PC-9 (cell line): ENCODE measurements around the gene ADIPOQ. TPM values are rescaled to one million over a fixed set of nuclear protein-coding genes. Genes with fewer than 3 reads are reported as not detected.
"Not testable (repeated sequence)": the region's sequence is repeated elsewhere in the genome, so short reads cannot be mapped to it uniquely, and the experiment has no call there.

Source experiments
- BruUV-seq: library from RNA; stranded (reverse); fragments of 400-500 nt; replicated peaks from 2 replicates; lab custom pipeline; 2021; lab: Mats Ljungman, UMichigan
- CTCF ChIA-PET: fragments of 300-600 bp; sonication (Branson Sonifier 250); formaldehyde crosslinking; loops from one replicate; lab custom pipeline; 2022; ENCODE audit warnings: antibody characterized with exemption; lab: Charles Lee
- POLR2A ChIA-PET: fragments of 300-600 bp; sonication (Branson Sonifier 250); formaldehyde crosslinking; loops from one replicate; lab custom pipeline; 2022; ENCODE audit warnings: antibody characterized with exemption; ENCODE audit not compliant: unreplicated experiment; lab: Charles Lee
- DNase-seq, 2 experiments: peaks; one replicate each; pipeline versions ENCODE4 v3.0.0 to v3.0.0-alpha.2; 2015 to 2022; ENCODE audit warnings: mixed read lengths in 1 of 2
- H2AFZ ChIP-seq: fragments of 200-600 bp; sonication (generic); 2 replicates; pipeline ENCODE4 v1.8.1; 2017; ENCODE audit warnings: antibody characterized with exemption
- H3F3A ChIP-seq: fragments of 200-600 bp; sonication (generic); 2 replicates; pipeline ENCODE4 v1.8.1; 2017; ENCODE audit warnings: antibody characterized with exemption, mild to moderate bottlenecking, low read depth; ENCODE audit not compliant: insufficient read depth
- H3K27ac ChIP-seq: fragments of 200-600 bp; sonication (generic); 2 replicates; pipeline ENCODE4 v1.6.1; 2016; ENCODE audit warnings: mixed run types
- H3K27me3 ChIP-seq: fragments of 200-600 bp; sonication (generic); 2 replicates; pipeline ENCODE4 v1.6.1; 2016; ENCODE audit warnings: low read depth, mixed run types; ENCODE audit not compliant: insufficient read depth
- H3K36me3 ChIP-seq: fragments of 200-600 bp; sonication (generic); 2 replicates; pipeline ENCODE4 v1.6.1; 2016; ENCODE audit warnings: low read depth, mixed run types
- H3K4me1 ChIP-seq: fragments of 200-600 bp; sonication (generic); replicated peaks from 2 replicates; pipeline ENCODE4 v1.6.1; 2016; ENCODE audit warnings: mixed run types; ENCODE audit not compliant: insufficient read depth
- H3K4me2 ChIP-seq: fragments of 200-600 bp; sonication (generic); 2 replicates; pipeline ENCODE4 v1.6.1; 2017; ENCODE audit warnings: mixed run types
- H3K4me3 ChIP-seq: fragments of 200-600 bp; sonication (generic); 2 replicates; pipeline ENCODE4 v1.6.1; 2016; ENCODE audit warnings: mixed run types
- H3K79me2 ChIP-seq: fragments of 200-600 bp; sonication (generic); 2 replicates; pipeline ENCODE4 v1.6.1; 2017; ENCODE audit warnings: low read depth, mixed run types
- H3K9me2 ChIP-seq: fragments of 200-600 bp; sonication (generic); 2 replicates; pipeline ENCODE4 v1.8.1; 2017; ENCODE audit warnings: mild to moderate bottlenecking; ENCODE audit not compliant: insufficient read depth
- H3K9me3 ChIP-seq: fragments of 200-600 bp; sonication (generic); 2 replicates; pipeline ENCODE4 v1.8.1; 2016; ENCODE audit warnings: low read depth; ENCODE audit not compliant: insufficient read depth
- H4K20me1 ChIP-seq: fragments of 200-600 bp; sonication (generic); 2 replicates; pipeline ENCODE4 v1.8.1; 2017; ENCODE audit not compliant: insufficient read depth
- CTCF ChIP-seq: fragments of 200-600 bp; sonication (generic); conservative IDR thresholded peaks from 2 replicates; pipeline ENCODE4 v1.6.1; 2017; ENCODE audit warnings: mixed run types, antibody characterized with exemption, mild to moderate bottlenecking, moderate library complexity
- EZH2 ChIP-seq: fragments of 200-600 bp; sonication (generic); IDR thresholded peaks from 2 replicates; pipeline ENCODE4 v1.8.0; 2017; ENCODE audit warnings: antibody characterized with exemption, low read depth
- intact Hi-C: fragments of 100-400 bp; cut with micrococcal nuclease; formaldehyde crosslinking; loops from one replicate; pipeline ENCODE4 v1.10.0; 2022; ENCODE audit not compliant: unreplicated experiment
- total RNA-seq: library from RNA; stranded (reverse); gene quantifications from 2 replicates; pipeline ENCODE4 v1.2.3, GENCODE V29; 2021

The ADIPOQ gene
- total RNA-seq, 1 experiment from 2014 or later = not detected

DNA sequence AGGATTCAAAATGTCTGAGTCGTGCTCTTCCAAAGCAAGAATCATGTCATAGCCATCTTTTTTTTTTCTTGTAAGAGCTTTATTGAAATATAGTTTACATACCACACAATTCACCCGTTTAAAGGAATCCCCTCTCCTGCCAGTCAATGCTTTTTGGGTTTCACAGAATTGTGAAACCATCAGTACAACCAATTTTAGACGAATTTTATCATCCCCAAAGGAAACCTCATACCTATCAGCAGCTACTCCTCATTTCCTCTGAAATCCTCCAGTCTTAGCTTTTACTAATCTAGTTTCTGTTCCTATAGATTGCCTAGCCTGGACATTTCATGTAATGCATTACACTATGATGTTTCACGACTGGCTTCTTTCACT, 39.6 kb downstream of the ADIPOQ start:
- DNase-seq = no peak
- no peaks in the 10 kb centered on the region for H3K9me2 ChIP-seq
- H4K20me1 ChIP-seq = no peaks in the 10 kb centered on the region
- peak overlapping the region; percentile 9; the same call in 1 of the 2 replicates for H2AFZ ChIP-seq
- no peaks in the 10 kb centered on the region for H3K79me2 ChIP-seq
- TF ChIP-seq EZH2 (no peak), CTCF (no peak)
- no peak overlapping the region for H3K27ac ChIP-seq
- H3F3A ChIP-seq = no peaks in the 10 kb centered on the region
- peaks cover 5% of the 10 kb centered on the region; the same call in 1 of the 2 replicates for H3K4me1 ChIP-seq
- no peaks in the 10 kb centered on the region for H3K27me3 ChIP-seq
- 0 out of 2 replicates have a peak, but pooled peaks cover 1% of the 10 kb centered on the region for H3K9me3 ChIP-seq
- CTCF ChIA-PET = no interaction called here
- H3K4me2 ChIP-seq = no peak overlapping the region
- no peak overlapping the region for H3K4me3 ChIP-seq
- BruUV-seq = no TSS peak
- no peaks in the 10 kb centered on the region for H3K36me3 ChIP-seq
- POLR2A ChIA-PET = no interaction called here
- intact Hi-C loops = no loop called here

- no peak overlapping the region for H3K4me3 ChIP-seq
- TF ChIP-seq EZH2 = no peak
- H3K79me2 ChIP-seq = no peaks in the 10 kb centered on the region
- no peaks in the 10 kb centered on the region for H3K36me3 ChIP-seq
- intact Hi-C loops = no loop called here
- no peaks in the 10 kb centered on the region for H4K20me1 ChIP-seq
- H3K27ac ChIP-seq = no peak overlapping the region
- CTCF ChIA-PET = no interaction called here
- H3K9me2 ChIP-seq = no peaks in the 10 kb centered on the region
- H3K9me3 ChIP-seq = no peaks in the 10 kb centered on the region
- H2AFZ ChIP-seq = no peak overlapping the region
- no peak overlapping the region for H3K4me2 ChIP-seq
- no peaks in the 10 kb centered on the region for H3K27me3 ChIP-seq
- H3K4me1 ChIP-seq = peaks cover 5% of the 10 kb centered on the region; the same call in 1 of the 2 replicates
- H3F3A ChIP-seq = no peaks in the 10 kb centered on the region
- BruUV-seq = no TSS peak
- POLR2A ChIA-PET = no interaction called here
- peak in 1 of 2 experiments; percentile 65 for DNase-seq
Measured at GRCh38 chr3:186882881-186883685, 40.6 kb downstream of the ADIPOQ start.

DNA sequence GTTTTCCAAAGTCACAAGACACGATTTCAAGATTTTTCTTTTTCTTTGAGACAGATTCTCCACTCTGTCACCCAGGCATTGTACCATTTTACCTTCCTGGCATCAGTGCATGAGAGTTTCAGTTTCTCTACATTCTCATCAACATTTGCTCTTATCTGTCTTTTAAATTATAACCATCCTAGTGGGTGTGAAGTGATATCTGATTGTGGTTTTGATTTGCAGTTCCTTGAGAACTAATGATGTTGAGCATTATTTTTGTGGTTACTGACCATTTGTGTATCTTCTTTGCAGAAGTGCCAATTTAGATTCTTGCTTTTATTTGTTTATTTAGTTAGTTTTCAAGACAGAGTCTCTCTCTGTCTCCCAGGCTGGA, 41.2 kb downstream of the ADIPOQ start:
- no peak overlapping the region for H3K27ac ChIP-seq
- H3F3A ChIP-seq = no peaks in the 10 kb centered on the region
- no peaks in the 10 kb centered on the region for H3K27me3 ChIP-seq
- no peak overlapping the region for H2AFZ ChIP-seq
- TF ChIP-seq CTCF = no peak
- TF ChIP-seq EZH2 = no peak
- BruUV-seq = no TSS peak
- H3K4me3 ChIP-seq = no peak overlapping the region
- H3K9me2 ChIP-seq = no peaks in the 10 kb centered on the region
- ChIA-PET POLR2A (no interaction called here), CTCF (no interaction called here)
- no peaks in the 10 kb centered on the region for H3K9me3 ChIP-seq
- intact Hi-C loops = no loop called here
- no peak for DNase-seq
- peaks cover 5% of the 10 kb centered on the region; the same call in 1 of the 2 replicates for H3K4me1 ChIP-seq
- H4K20me1 ChIP-seq = no peaks in the 10 kb centered on the region
- no peaks in the 10 kb centered on the region for H3K79me2 ChIP-seq
- no peak overlapping the region for H3K4me2 ChIP-seq
- H3K36me3 ChIP-seq = no peaks in the 10 kb centered on the region

- not testable (repeated sequence) for DNase-seq
Measured at GRCh38 chr3:186884868-186885267, 42.4 kb downstream of the ADIPOQ start.

More at GRCh38 chr3:186884868-186885267, 42.4 kb downstream of the ADIPOQ start:
- H4K20me1 ChIP-seq, CTCF ChIA-PET, H2AFZ ChIP-seq, H3K27me3 ChIP-seq, H3K9me3 ChIP-seq, H3K79me2 ChIP-seq, H3K36me3 ChIP-seq, H3K4me2 ChIP-seq, H3K4me3 ChIP-seq, POLR2A ChIA-PET, H3K9me2 ChIP-seq, H3K4me1 ChIP-seq, H3F3A ChIP-seq, BruUV-seq, intact Hi-C loops, H3K27ac ChIP-seq: not testable (repeated sequence)
